DND-41 (cell line): ENCODE results near the gene COG5.

Experiments used
- EZH2 ChIP-seq: IDR thresholded peaks from 3 replicates; pipeline ENCODE4 v1.6.1; 2012; ENCODE audit warnings: borderline replicate concordance, low read depth, mild to moderate bottlenecking, moderate library complexity, low read length, inconsistent platforms; ENCODE audit not compliant: severe bottlenecking
- TF ChIP-seq, protein P1 (sequence below): IDR thresholded peaks from 2 replicates; pipeline ENCODE4 v1.5.1; 2012; ENCODE audit warnings: borderline replicate concordance, low read length, moderate library complexity, mild to moderate bottlenecking; ENCODE audit not compliant: poor library complexity, severe bottlenecking; ENCODE audit errors: extremely low read depth

DNA sequence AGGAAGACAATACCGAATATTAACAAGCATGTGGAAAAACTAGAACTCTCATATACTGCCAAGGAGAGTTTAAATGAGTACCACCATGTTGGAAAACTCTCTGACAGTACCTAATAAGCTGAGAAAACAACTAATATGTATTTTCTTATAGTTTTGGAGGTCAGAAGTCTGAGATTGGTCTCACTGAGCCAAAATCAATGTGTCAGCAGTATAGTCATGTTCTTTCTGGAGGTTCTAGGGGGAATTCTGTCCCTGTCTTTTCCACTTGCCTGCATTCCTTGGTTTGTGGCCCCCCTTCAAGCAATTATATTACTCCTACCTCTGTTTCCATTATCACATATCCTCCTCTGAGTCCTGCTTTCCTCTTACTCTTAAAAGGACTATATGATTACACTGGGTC, 250.4 kb downstream of the COG5 start:
- TF ChIP-seq, protein P1, sequence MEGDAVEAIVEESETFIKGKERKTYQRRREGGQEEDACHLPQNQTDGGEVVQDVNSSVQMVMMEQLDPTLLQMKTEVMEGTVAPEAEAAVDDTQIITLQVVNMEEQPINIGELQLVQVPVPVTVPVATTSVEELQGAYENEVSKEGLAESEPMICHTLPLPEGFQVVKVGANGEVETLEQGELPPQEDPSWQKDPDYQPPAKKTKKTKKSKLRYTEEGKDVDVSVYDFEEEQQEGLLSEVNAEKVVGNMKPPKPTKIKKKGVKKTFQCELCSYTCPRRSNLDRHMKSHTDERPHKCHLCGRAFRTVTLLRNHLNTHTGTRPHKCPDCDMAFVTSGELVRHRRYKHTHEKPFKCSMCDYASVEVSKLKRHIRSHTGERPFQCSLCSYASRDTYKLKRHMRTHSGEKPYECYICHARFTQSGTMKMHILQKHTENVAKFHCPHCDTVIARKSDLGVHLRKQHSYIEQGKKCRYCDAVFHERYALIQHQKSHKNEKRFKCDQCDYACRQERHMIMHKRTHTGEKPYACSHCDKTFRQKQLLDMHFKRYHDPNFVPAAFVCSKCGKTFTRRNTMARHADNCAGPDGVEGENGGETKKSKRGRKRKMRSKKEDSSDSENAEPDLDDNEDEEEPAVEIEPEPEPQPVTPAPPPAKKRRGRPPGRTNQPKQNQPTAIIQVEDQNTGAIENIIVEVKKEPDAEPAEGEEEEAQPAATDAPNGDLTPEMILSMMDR, result no peak
- no peak for TF ChIP-seq EZH2
